ENCODE measurements around the gene DMBT1. TPM values are rescaled to one million over a fixed set of nuclear protein-coding genes. Genes with fewer than 3 reads are reported as not detected.

DMBT1 gene
- total and polyA plus RNA-seq, 8 donors: 0.19 to 81.1 (median 4.1) TPM; not detected in 1

DNA sequence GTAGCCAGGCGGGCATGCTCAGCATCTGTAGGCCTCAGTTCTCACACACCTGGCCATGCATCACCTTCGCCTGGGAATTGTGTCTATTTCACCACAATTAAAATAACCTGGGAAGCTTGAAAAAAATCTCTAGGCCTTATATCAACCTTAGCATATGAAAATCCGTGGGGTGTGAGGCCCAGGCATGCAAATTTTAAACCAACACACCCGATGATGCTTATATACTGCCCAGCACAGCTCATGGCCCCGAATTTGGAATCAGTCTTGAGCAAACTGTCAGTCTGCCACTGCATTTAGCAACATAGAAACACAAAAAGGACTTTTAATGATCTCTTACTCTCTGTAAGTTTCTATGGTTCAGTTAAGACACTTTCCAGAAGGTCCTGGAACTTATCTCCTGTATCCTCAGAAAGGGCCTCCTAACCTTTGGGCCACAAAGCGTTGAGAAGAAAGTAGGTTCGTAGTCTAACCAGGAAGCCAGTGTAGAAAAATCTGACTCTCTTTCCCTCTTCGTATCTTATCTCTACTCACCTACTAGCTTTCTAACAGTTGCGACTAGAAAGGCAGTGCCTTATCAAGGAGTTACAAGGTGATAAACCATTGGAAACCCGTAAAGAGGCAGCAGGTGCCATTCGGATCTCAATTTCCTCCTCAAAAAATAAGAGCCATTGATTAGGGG lies 12.0 kb upstream of the DMBT1 start:
- no peak overlapping the region for H3K27ac ChIP-seq
- no peaks in the 10 kb centered on the region for H3K36me3 ChIP-seq
- DNase-seq: no peak
- WGBS, 5 donors: 45 to 73% (median 60%) methylated on average over 11 of the region's 11 CpGs
- peaks cover 0 to 6% (median 0%) of the 10 kb centered on the region in 3 donors for H3K27me3 ChIP-seq
- intact Hi-C loops (cut with DNase I; ENCODE audit: low total_unique reads): no loop called here
- H3K9me3 ChIP-seq: no peaks in the 10 kb centered on the region
- H3K4me3 ChIP-seq: no peak overlapping the region
- H3K4me1 ChIP-seq: peaks cover 0 to 21% (median 6%) of the 10 kb centered on the region in 4 donors
- TF ChIP-seq POLR2A (IDR thresholded peaks at IDR 0.05) (no peak), POLR2AphosphoS5 (IDR thresholded peaks at IDR 0.05) (peak in 1 of 3 donors; percentile 24), EP300 (IDR thresholded peaks at IDR 0.05) (no peak)

DNA sequence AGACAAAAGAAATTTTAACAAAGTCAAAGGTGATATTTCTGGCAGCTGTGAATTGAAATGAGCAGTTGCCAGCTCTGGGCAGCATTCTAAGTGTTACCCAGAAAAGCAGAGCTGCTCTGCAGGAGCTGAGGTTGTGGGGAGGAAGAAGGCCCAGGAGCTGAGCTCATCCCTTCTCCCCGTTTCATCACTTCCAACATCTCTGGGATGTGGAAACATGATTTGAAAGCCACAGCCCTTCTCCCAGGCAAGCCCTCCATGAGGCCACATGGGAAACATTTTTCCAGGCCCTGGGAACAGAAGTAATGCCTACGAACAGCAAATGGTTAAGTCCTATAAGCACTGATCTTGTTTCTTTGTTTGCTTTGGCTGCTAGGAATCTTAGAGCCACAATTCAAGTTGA lies 10.9 kb upstream of the DMBT1 start:
- H3K27ac ChIP-seq: no peak overlapping the region
- peaks cover 0 to 21% (median 6%) of the 10 kb centered on the region in 4 donors for H3K4me1 ChIP-seq

GRCh38 chr10:122550427-122550826 lies 10.1 kb upstream of the DMBT1 start:
- WGBS, 5 donors: 93 to 99% (median 97%) methylated on average over 9 of the region's 9 CpGs
- H3K27me3 ChIP-seq: peaks cover 0 to 6% (median 0%) of the 10 kb centered on the region in 3 donors
- no peaks in the 10 kb centered on the region for H3K36me3 ChIP-seq
- TF ChIP-seq CTCF (IDR thresholded peaks at IDR 0.05) (no peak), POLR2AphosphoS5 (IDR thresholded peaks at IDR 0.05) (no peak), EP300 (IDR thresholded peaks at IDR 0.05) (no peak), POLR2A (IDR thresholded peaks at IDR 0.05) (no peak)
- no peak for DNase-seq
- H3K4me1 ChIP-seq: peaks cover 0 to 21% (median 6%) of the 10 kb centered on the region in 4 donors
- no peak overlapping the region for H3K4me3 ChIP-seq
- H3K9me3 ChIP-seq: no peaks in the 10 kb centered on the region
- H3K27ac ChIP-seq: no peak overlapping the region
- intact Hi-C loops (cut with DNase I; ENCODE audit: low total_unique reads): no loop called here

More for the DNA sequence above, 10.9 kb upstream of the DMBT1 start:
- no peak for TF ChIP-seq POLR2A (IDR thresholded peaks at IDR 0.05)
- TF ChIP-seq CTCF (IDR thresholded peaks at IDR 0.05): no peak
- TF ChIP-seq POLR2AphosphoS5 (IDR thresholded peaks at IDR 0.05): no peak
- no peak for TF ChIP-seq EP300 (IDR thresholded peaks at IDR 0.05)
- DNase-seq: no peak
- Histone ChIP-seq H3K36me3 (no peaks in the 10 kb centered on the region), H3K27me3 (peaks cover 0 to 6% (median 0%) of the 10 kb centered on the region in 3 donors), H3K9me3 (no peaks in the 10 kb centered on the region), H3K4me3 (no peak overlapping the region)
- intact Hi-C loops (cut with DNase I; ENCODE audit: low total_unique reads): no loop called here
- WGBS, 5 donors: 77 to 95% (median 81%) methylated on average over 2 of the region's 2 CpGs

DNA sequence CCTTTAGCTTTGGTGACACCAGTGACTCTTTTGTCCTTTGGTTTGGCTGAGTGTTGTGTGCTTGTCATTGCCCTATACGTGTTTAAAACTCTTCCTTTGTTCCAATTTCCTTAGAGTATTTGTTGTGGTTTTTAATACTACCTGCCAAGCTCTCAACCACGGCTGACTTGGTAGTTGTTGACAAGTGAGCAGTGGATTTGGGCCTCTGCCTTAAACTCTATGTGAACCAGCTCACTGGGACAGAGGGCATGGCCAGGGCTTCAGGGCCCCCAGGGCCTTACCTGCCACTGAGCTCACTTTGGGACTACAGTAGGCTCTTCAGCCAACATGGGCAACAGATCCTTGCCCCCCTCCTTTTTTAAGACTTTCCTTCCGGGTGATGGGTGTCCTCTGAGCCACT lies 9.6 kb upstream of the DMBT1 start:
- WGBS, 5 donors: 45 to 56% (median 52%) methylated on average over 3 of the region's 3 CpGs
- Histone ChIP-seq H3K27ac (no peak overlapping the region), H3K27me3 (peaks cover 0 to 8% (median 0%) of the 10 kb centered on the region in 3 donors), H3K9me3 (no peaks in the 10 kb centered on the region), H3K4me1 (peaks cover 0 to 21% (median 6%) of the 10 kb centered on the region in 4 donors), H3K36me3 (no peaks in the 10 kb centered on the region), H3K4me3 (no peak overlapping the region)
- DNase-seq: peak in 1 of 2 donors; percentile 39
- no peak for TF ChIP-seq CTCF (IDR thresholded peaks at IDR 0.05)
- no peak for TF ChIP-seq POLR2A (IDR thresholded peaks at IDR 0.05)
- no peak for TF ChIP-seq EP300 (IDR thresholded peaks at IDR 0.05)
- no peak for TF ChIP-seq POLR2AphosphoS5 (IDR thresholded peaks at IDR 0.05)
- intact Hi-C loops (cut with DNase I; ENCODE audit: low total_unique reads): no loop called here

DNA sequence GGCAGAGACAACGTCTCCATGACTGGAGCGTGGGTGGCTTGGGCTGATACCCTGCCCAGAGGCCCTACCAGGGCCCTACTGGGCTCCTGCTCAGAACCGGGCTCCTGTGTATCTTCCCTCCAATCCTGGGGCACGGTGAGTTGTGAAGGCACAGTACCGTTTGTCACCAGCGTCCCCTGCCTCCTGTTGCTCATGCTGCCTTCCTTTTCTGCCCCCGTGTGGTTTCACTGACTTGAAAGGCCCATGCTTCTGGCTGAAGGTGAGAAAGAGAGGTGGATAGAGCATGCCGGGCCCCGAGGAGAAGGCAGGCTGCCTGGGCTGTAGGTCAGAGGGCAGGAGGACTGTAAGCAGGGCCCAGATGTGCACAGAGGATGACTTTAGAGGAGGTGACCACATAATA lies 9.1 kb upstream of the DMBT1 start:
- no peak for TF ChIP-seq POLR2A (IDR thresholded peaks at IDR 0.05)
- TF ChIP-seq EP300 (IDR thresholded peaks at IDR 0.05): no peak
- TF ChIP-seq CTCF (IDR thresholded peaks at IDR 0.05): no peak
- no peak for TF ChIP-seq POLR2AphosphoS5 (IDR thresholded peaks at IDR 0.05)
- Histone ChIP-seq H3K36me3 (no peaks in the 10 kb centered on the region), H3K9me3 (no peaks in the 10 kb centered on the region), H3K4me1 (peaks cover 0 to 21% (median 6%) of the 10 kb centered on the region in 4 donors), H3K27me3 (peaks cover 0 to 13% (median 0%) of the 10 kb centered on the region in 3 donors), H3K4me3 (no peak overlapping the region), H3K27ac (no peak overlapping the region)
- peak in 1 of 2 donors; percentile 45 for DNase-seq
- 55 to 67% (median 61%) methylated on average over 7 to 9 of the region's 9 CpGs for WGBS, 5 donors
- intact Hi-C loops (cut with DNase I; ENCODE audit: low total_unique reads): no loop called here

Data from stomach (tissue), 9 donors.